Measurements from ENCODE around the gene JARID2.

The JARID2 gene

GRCh38 chr6:15268137-15268908 lies 22.5 kb downstream of the JARID2 start:
- peaks cover 0 to 46% (median 22%) of the 10 kb centered on the region in 4 donors for H3K4me1 ChIP-seq
- no peak for TF ChIP-seq CTCF (IDR thresholded peaks at IDR 0.05)
- H3K27ac ChIP-seq, result no peak overlapping the region
- intact Hi-C loops (cut with DNase I; ENCODE audit: low total_unique reads), result loop anchor here (10.0 kb wide), 1 partner anchor 116 kb away; no protein-coding TSS in a partner anchor
- no peaks in the 10 kb centered on the region for H3K27me3 ChIP-seq
- no peaks in the 10 kb centered on the region for H3K36me3 ChIP-seq
- H3K4me3 ChIP-seq, result no peak overlapping the region
- no peak for DNase-seq
- no peaks in the 10 kb centered on the region for H3K9me3 ChIP-seq

GRCh38 chr6:15269011-15269410 lies 23.1 kb downstream of the JARID2 start:
- no peak overlapping the region for H3K27ac ChIP-seq

GRCh38 chr6:15269619-15270018 lies 23.8 kb downstream of the JARID2 start:
- peaks cover 0 to 43% (median 22%) of the 10 kb centered on the region in 4 donors for H3K4me1 ChIP-seq
- H3K36me3 ChIP-seq, result no peaks in the 10 kb centered on the region
- intact Hi-C loops (cut with DNase I; ENCODE audit: low total_unique reads), result loop anchor here (10.0 kb wide), 1 partner anchor 115 kb away; no protein-coding TSS in a partner anchor
- H3K27me3 ChIP-seq, result no peaks in the 10 kb centered on the region
- H3K27ac ChIP-seq, result no peak overlapping the region
- no peak overlapping the region for H3K4me3 ChIP-seq
- no peak for TF ChIP-seq CTCF (IDR thresholded peaks at IDR 0.05)
- H3K9me3 ChIP-seq, result no peaks in the 10 kb centered on the region
- no peak for DNase-seq

More at GRCh38 chr6:15269011-15269410, 23.1 kb downstream of the JARID2 start:
- intact Hi-C loops (cut with DNase I; ENCODE audit: low total_unique reads), result loop anchor here (10.0 kb wide), 1 partner anchor 116 kb away; no protein-coding TSS in a partner anchor
- H3K36me3 ChIP-seq, result no peaks in the 10 kb centered on the region
- no peak for DNase-seq
- peaks cover 0 to 46% (median 22%) of the 10 kb centered on the region in 4 donors for H3K4me1 ChIP-seq
- no peaks in the 10 kb centered on the region for H3K27me3 ChIP-seq
- no peaks in the 10 kb centered on the region for H3K9me3 ChIP-seq
- no peak for TF ChIP-seq CTCF (IDR thresholded peaks at IDR 0.05)
- H3K4me3 ChIP-seq, result no peak overlapping the region

- Histone ChIP-seq H3K9me3 (no peaks in the 10 kb centered on the region), H3K4me3 (no peak overlapping the region), H3K4me1 (peaks cover 0 to 42% (median 19%) of the 10 kb centered on the region in 4 donors), H3K27ac (no peak overlapping the region), H3K36me3 (no peaks in the 10 kb centered on the region), H3K27me3 (no peaks in the 10 kb centered on the region)
- TF ChIP-seq CTCF (IDR thresholded peaks at IDR 0.05), result no peak
- no peak for DNase-seq
- intact Hi-C loops (cut with DNase I; ENCODE audit: low total_unique reads), result no loop called here
Measured at GRCh38 chr6:15270402-15270801, 24.5 kb downstream of the JARID2 start.

- Histone ChIP-seq H3K4me3 (no peak overlapping the region), H3K9me3 (no peaks in the 10 kb centered on the region), H3K4me1 (peaks cover 0 to 33% (median 15%) of the 10 kb centered on the region in 4 donors), H3K27me3 (no peaks in the 10 kb centered on the region), H3K36me3 (no peaks in the 10 kb centered on the region), H3K27ac (no peak overlapping the region)
- no peak for DNase-seq
- no peak for TF ChIP-seq CTCF (IDR thresholded peaks at IDR 0.05)
- intact Hi-C loops (cut with DNase I; ENCODE audit: low total_unique reads), result no loop called here
Measured at GRCh38 chr6:15272562-15272961, 26.7 kb downstream of the JARID2 start.

Data from tibial artery (tissue), 4 donors.